HUES64 (cell line): ENCODE data around the gene MAP3K3.
"Not testable (repeated sequence)": the region's sequence is repeated elsewhere in the genome, so short reads cannot be mapped to it uniquely, and the experiment has no call there.

ENCODE experiments used
- H3K27ac ChIP-seq: 2 replicates; pipeline ENCODE4 v1.7.0; 2013; ENCODE audit warnings: low read depth, low read length, inconsistent platforms
- H3K27me3 ChIP-seq: 2 replicates; pipeline ENCODE4 v1.6.1; 2013; ENCODE audit warnings: mild to moderate bottlenecking, low read length; ENCODE audit not compliant: insufficient read depth
- H3K36me3 ChIP-seq: 2 replicates; pipeline ENCODE4 v1.6.1; 2013; ENCODE audit warnings: mild to moderate bottlenecking, low read length; ENCODE audit not compliant: insufficient read depth
- H3K4me1 ChIP-seq: 2 replicates; pipeline ENCODE4 v1.6.1; 2013; ENCODE audit warnings: mild to moderate bottlenecking, low read length, moderate library complexity; ENCODE audit not compliant: insufficient read depth
- H3K4me3 ChIP-seq: 2 replicates; pipeline ENCODE4 v1.5.1; 2013; ENCODE audit warnings: mild to moderate bottlenecking, low read length, moderate library complexity
- H3K9ac ChIP-seq: 2 replicates; pipeline ENCODE4 v1.6.1; 2013; ENCODE audit warnings: mild to moderate bottlenecking, low read depth, low read length
- H3K9me3 ChIP-seq: 2 replicates; pipeline ENCODE4 v1.6.1; 2013; ENCODE audit warnings: low read depth, low read length; ENCODE audit not compliant: insufficient read depth
- WGBS: fragments of 150-250, 120-280 bp; methylation state at CpG from one replicate; pipeline ENCODE4 v1.1.7; 2013; ENCODE audit warnings: missing lambda C conversion rate; 5-methylcytosine and 5-hydroxymethylcytosine counted together

MAP3K3 gene

GRCh38 chr17:63714550-63715277 is 92.5 kb downstream of the MAP3K3 start:
- 93% methylated on average over 10 of the region's 10 CpGs for WGBS
- H3K27me3 ChIP-seq, result no peaks in the 10 kb centered on the region
- H3K9me3 ChIP-seq, result no peaks in the 10 kb centered on the region
- no peak overlapping the region for H3K9ac ChIP-seq
- peaks cover 42% of the 10 kb centered on the region for H3K36me3 ChIP-seq
- H3K4me3 ChIP-seq, result no peak overlapping the region
- H3K27ac ChIP-seq, result no peak overlapping the region
- no peaks in the 10 kb centered on the region for H3K4me1 ChIP-seq

- no peak overlapping the region for H3K9ac ChIP-seq
- no peaks in the 10 kb centered on the region for H3K4me1 ChIP-seq
- H3K27ac ChIP-seq, result no peak overlapping the region
- no peaks in the 10 kb centered on the region for H3K27me3 ChIP-seq
- peaks cover 32% of the 10 kb centered on the region for H3K36me3 ChIP-seq
- H3K4me3 ChIP-seq, result no peak overlapping the region
- no peaks in the 10 kb centered on the region for H3K9me3 ChIP-seq
- WGBS, result 95% methylated on average over 3 of the region's 3 CpGs
Observed at GRCh38 chr17:63716426-63716825, 94.2 kb downstream of the MAP3K3 start.

DNA sequence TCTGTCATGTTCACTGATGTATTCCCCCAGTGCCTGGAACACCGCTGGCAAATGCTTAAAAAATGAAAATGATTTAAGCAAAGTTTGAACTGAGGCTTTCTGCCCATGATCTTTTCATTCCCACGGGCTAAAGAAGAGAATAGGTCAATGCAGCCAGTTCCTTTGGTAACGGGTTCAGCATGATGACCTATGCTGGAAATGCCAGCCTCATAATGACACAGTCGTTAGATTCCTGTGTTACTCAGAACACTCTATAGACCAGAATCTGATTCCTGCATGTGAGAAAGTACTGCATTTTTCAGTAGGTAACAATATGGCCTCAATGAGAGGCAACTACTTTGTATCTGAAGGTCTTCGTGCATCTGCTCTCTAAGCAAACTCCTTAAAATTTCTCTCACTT is 96.8 kb downstream of the MAP3K3 start:
- no peaks in the 10 kb centered on the region for H3K4me1 ChIP-seq
- no peaks in the 10 kb centered on the region for H3K27me3 ChIP-seq
- H3K9ac ChIP-seq, result no peak overlapping the region
- no peak overlapping the region for H3K27ac ChIP-seq
- H3K4me3 ChIP-seq, result no peak overlapping the region
- WGBS, result 93% methylated on average over 5 of the region's 5 CpGs
- peaks cover 18% of the 10 kb centered on the region for H3K36me3 ChIP-seq
- H3K9me3 ChIP-seq, result no peaks in the 10 kb centered on the region

DNA sequence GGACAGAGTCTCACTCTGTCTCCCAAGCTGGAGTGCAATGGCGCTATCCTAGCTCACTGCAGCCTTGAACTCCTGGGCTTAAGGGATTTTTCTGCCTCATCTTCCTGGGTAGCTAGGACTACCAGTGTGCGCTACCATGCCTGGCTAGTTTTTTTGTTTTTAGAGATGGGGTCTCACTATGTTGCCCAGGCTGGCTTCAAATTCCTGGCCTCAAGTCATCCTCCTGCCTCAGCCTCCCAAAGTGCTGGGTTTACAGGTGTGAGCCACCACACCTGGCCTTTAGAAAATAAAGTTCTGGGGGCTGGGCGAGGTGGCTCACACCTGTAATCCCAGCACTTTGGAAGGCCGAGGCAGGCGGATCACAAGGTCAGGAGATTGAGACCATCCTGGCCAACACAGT is 98.0 kb downstream of the MAP3K3 start:
- H3K9ac ChIP-seq, H3K27ac ChIP-seq, H3K9me3 ChIP-seq, H3K4me3 ChIP-seq, H3K4me1 ChIP-seq, H3K27me3 ChIP-seq: not testable (repeated sequence)
- H3K36me3 ChIP-seq, result peaks cover 21% of the 10 kb centered on the region
- WGBS, result 95% methylated on average over 5 of the region's 5 CpGs

- H3K36me3 ChIP-seq, result peaks cover 29% of the 10 kb centered on the region
- H3K9ac ChIP-seq, result no peak overlapping the region
- no peak overlapping the region for H3K27ac ChIP-seq
- H3K9me3 ChIP-seq, result no peaks in the 10 kb centered on the region
- no peak overlapping the region for H3K4me3 ChIP-seq
- 95% methylated on average over 2 of the region's 2 CpGs for WGBS
- H3K27me3 ChIP-seq, result no peaks in the 10 kb centered on the region
- H3K4me1 ChIP-seq, result no peaks in the 10 kb centered on the region
Observed at GRCh38 chr17:63722403-63722802, 100.2 kb downstream of the MAP3K3 start.

DNA sequence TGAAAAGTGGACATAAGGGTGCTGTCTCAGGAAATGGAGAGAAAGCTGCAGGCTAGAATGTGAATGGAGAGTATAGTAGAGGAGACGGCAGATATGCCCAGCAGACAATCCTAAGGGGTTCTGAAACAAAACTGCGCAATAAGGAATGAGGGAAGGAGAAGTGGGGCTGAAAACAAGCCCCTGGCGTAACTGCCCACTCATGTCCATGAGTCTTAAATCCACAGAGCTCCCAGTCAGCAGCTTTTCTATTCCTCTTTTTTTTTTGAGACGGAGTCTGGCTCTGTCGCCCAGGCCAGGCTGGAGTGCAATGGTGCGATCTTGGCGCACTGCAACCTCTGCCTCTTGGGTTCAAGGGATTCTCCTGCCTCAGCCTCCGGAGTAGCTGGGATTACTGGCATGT is 113.5 kb downstream of the MAP3K3 start:
- Histone ChIP-seq H3K36me3 (no peaks in the 10 kb centered on the region), H3K9ac (no peak overlapping the region), H3K27ac (no peak overlapping the region), H3K27me3 (no peaks in the 10 kb centered on the region), H3K9me3 (no peaks in the 10 kb centered on the region), H3K4me1 (0 out of 2 replicates have a peak, but pooled peaks cover 4% of the 10 kb centered on the region), H3K4me3 (no peak overlapping the region)
- 95% methylated on average over 8 of the region's 8 CpGs for WGBS

GRCh38 chr17:63740464-63741142 is 118.4 kb downstream of the MAP3K3 start:
- H3K4me1 ChIP-seq, result 0 out of 2 replicates have a peak, but pooled peaks cover 4% of the 10 kb centered on the region
- H3K4me3 ChIP-seq, result peak overlapping the region; percentile 89
- H3K9ac ChIP-seq, result peak overlapping the region; percentile 91
- H3K27me3 ChIP-seq, result no peaks in the 10 kb centered on the region
- peak overlapping the region; percentile 92 for H3K27ac ChIP-seq
- peaks cover 6% of the 10 kb centered on the region for H3K36me3 ChIP-seq
- WGBS, result 50% methylated on average over 8 of the region's 12 CpGs
- no peaks in the 10 kb centered on the region for H3K9me3 ChIP-seq

- Histone ChIP-seq H3K4me1 (0 out of 2 replicates have a peak, but pooled peaks cover 4% of the 10 kb centered on the region), H3K9me3 (no peaks in the 10 kb centered on the region), H3K36me3 (peaks cover 11% of the 10 kb centered on the region), H3K27ac (peak overlapping the region; percentile 92), H3K27me3 (no peaks in the 10 kb centered on the region), H3K4me3 (peak overlapping the region; percentile 89), H3K9ac (peak overlapping the region; percentile 91)
- 0% methylated on average over 14 of the region's 14 CpGs for WGBS
Observed at GRCh38 chr17:63741143-63741407, 118.9 kb downstream of the MAP3K3 start.

- WGBS, result under 1% methylated on average over 61 of the region's 61 CpGs
- Histone ChIP-seq H3K9me3 (no peaks in the 10 kb centered on the region), H3K9ac (peak within 1 kb of the TSS; percentile 91), H3K27me3 (no peaks in the 10 kb centered on the region), H3K36me3 (peaks cover 16% of the 10 kb centered on the region), H3K4me3 (peak within 1 kb of the TSS; percentile 89), H3K4me1 (0 out of 2 replicates have a peak, but pooled peaks cover 4% of the 10 kb centered on the region), H3K27ac (peak within 1 kb of the TSS; percentile 99)
Observed at GRCh38 chr17:63741408-63742173, 119.4 kb downstream of the MAP3K3 start, which contains the start of gene STRADA. TSS of gene STRADA (minus strand) at chr17:63741799. CDS start at chr17:63728369, 13,430 bp downstream.
